NCI-H2227 treated with DMSO at 0.1 percent for 48 hours (cell line): ENCODE results near the gene NUDT19.
"Not testable (repeated sequence)": the region's sequence is repeated elsewhere in the genome, so short reads cannot be mapped to it uniquely, and the experiment has no call there.

Experiments used
- DNase-seq: peaks from one replicate; lab custom pipeline; 2025; lab: John Stamatoyannopoulos, UW

Gene NUDT19

GRCh38 chr19:32709032-32709431, 17.4 kb downstream of the NUDT19 start:
- no peak for DNase-seq

- no peak for DNase-seq
Observed at GRCh38 chr19:32711747-32712146, 20.1 kb downstream of the NUDT19 start.

GRCh38 chr19:32716203-32716602, 24.6 kb downstream of the NUDT19 start:
- not testable (repeated sequence) for DNase-seq

GRCh38 chr19:32717496-32717895, 25.9 kb downstream of the NUDT19 start:
- DNase-seq: no peak

GRCh38 chr19:32718286-32718685, 26.7 kb downstream of the NUDT19 start:
- no peak for DNase-seq

- no peak for DNase-seq
Observed at GRCh38 chr19:32719611-32720059, 28.0 kb downstream of the NUDT19 start, which contains the start of gene TDRD12. TSS of gene TDRD12 (plus strand) at chr19:32719767. CDS start at chr19:32720073, 306 bp downstream.

- no peak for DNase-seq
Observed at GRCh38 chr19:32720216-32720935, 28.8 kb downstream of the NUDT19 start.

GRCh38 chr19:32720936-32721250, 29.3 kb downstream of the NUDT19 start:
- no peak for DNase-seq

- DNase-seq: no peak
Observed at GRCh38 chr19:32735936-32736335, 44.3 kb downstream of the NUDT19 start.

- DNase-seq: no peak
Observed at GRCh38 chr19:32743021-32743420, 51.4 kb downstream of the NUDT19 start.

GRCh38 chr19:32743447-32743846, 51.8 kb downstream of the NUDT19 start:
- no peak for DNase-seq

GRCh38 chr19:32744555-32745325, 53.1 kb downstream of the NUDT19 start:
- no peak for DNase-seq

GRCh38 chr19:32745594-32746251, 54.1 kb downstream of the NUDT19 start:
- peak; percentile 64 for DNase-seq

- DNase-seq: peak; percentile 97
Observed at GRCh38 chr19:32746631-32747196, 55.1 kb downstream of the NUDT19 start.

GRCh38 chr19:32748497-32748896, 56.9 kb downstream of the NUDT19 start:
- DNase-seq: no peak

GRCh38 chr19:32748948-32749347, 57.3 kb downstream of the NUDT19 start:
- no peak for DNase-seq

- DNase-seq: no peak
Observed at GRCh38 chr19:32749361-32749760, 57.7 kb downstream of the NUDT19 start.

- DNase-seq: no peak
Observed at GRCh38 chr19:32750441-32751055, 58.9 kb downstream of the NUDT19 start.

- no peak for DNase-seq
Observed at GRCh38 chr19:32751066-32751465, 59.4 kb downstream of the NUDT19 start.

- no peak for DNase-seq
Observed at GRCh38 chr19:32757189-32757588, 65.6 kb downstream of the NUDT19 start.
